GM20000 (cell line): ENCODE measurements around the gene ADGRA1.
"Not testable (repeated sequence)": the region's sequence is repeated elsewhere in the genome, so short reads cannot be mapped to it uniquely, and the experiment has no call there.

Source experiments
- DNase-seq: peaks from one replicate; pipeline ENCODE4 v3.0.0; 2012; ENCODE audit warnings: low spot score
- CTCF ChIP-seq: IDR thresholded peaks from 2 replicates; pipeline ENCODE4 v1.5.1; 2012; ENCODE audit warnings: mild to moderate bottlenecking, control low read depth; ENCODE audit errors: extremely low read depth, missing control alignments

Gene ADGRA1

GRCh38 chr10:133104963-133105640 lies 17.4 kb downstream of the ADGRA1 start:
- no peak for TF ChIP-seq CTCF
- no peak for DNase-seq

GRCh38 chr10:133105686-133106390 lies 18.1 kb downstream of the ADGRA1 start:
- no peak for TF ChIP-seq CTCF

GRCh38 chr10:133106516-133106915 lies 18.8 kb downstream of the ADGRA1 start:
- TF ChIP-seq CTCF: no peak
- DNase-seq: no peak

More at GRCh38 chr10:133105686-133106390, 18.1 kb downstream of the ADGRA1 start:
- no peak for DNase-seq

GRCh38 chr10:133107442-133107841 lies 19.7 kb downstream of the ADGRA1 start:
- TF ChIP-seq CTCF: no peak
- DNase-seq: no peak

GRCh38 chr10:133109711-133110110 lies 22.0 kb downstream of the ADGRA1 start:
- no peak for DNase-seq
- no peak for TF ChIP-seq CTCF

GRCh38 chr10:133110133-133110532 lies 22.4 kb downstream of the ADGRA1 start:
- DNase-seq: no peak
- TF ChIP-seq CTCF: no peak

- DNase-seq: no peak
- no peak for TF ChIP-seq CTCF
Measured at GRCh38 chr10:133110609-133111275, 23.0 kb downstream of the ADGRA1 start.

GRCh38 chr10:133111640-133112039 lies 23.9 kb downstream of the ADGRA1 start:
- DNase-seq: not testable (repeated sequence)
